Tibial nerve (tissue), 3 donors: ENCODE data around the gene HDGFL3.

Experiments
- CTCF ChIP-seq, 5 experiments: fragments of 200-600 bp in 3 of 5; fragments of 450-650 bp in 2 of 5; sonication (generic) in 3 of 5; IDR thresholded peaks; one replicate each; pipeline ENCODE4 v1.5.1; 2016 to 2019; ENCODE audit warnings: antibody characterized with exemption in 5 of 5, mild to moderate bottlenecking in 3 of 5, moderate library complexity in 2 of 5
- POLR2A ChIP-seq, 2 donors: fragments of 450-650 bp; IDR thresholded peaks; one replicate each; pipeline ENCODE4 v1.6.1; 2017; ENCODE audit warnings: antibody characterized with exemption in 2 of 2, mild to moderate bottlenecking in 2 of 2, moderate library complexity in 2 of 2

- TF ChIP-seq CTCF (IDR thresholded peaks at IDR 0.05) (no peak), POLR2A (IDR thresholded peaks at IDR 0.05) (no peak)
Observed at GRCh38 chr15:83127547-83128150, 80.0 kb downstream of the HDGFL3 start.
